ENCODE measurements around the gene PDSS2. TPM values are rescaled to one million over a fixed set of nuclear protein-coding genes. Genes with fewer than 3 reads are reported as not detected.
"Not testable (repeated sequence)": the region's sequence is repeated elsewhere in the genome, so short reads cannot be mapped to it uniquely, and the experiment has no call there.

PDSS2 gene
- total RNA-seq, 1 experiment from 2014 or later, result 12.1 TPM

- Mint-ChIP-seq H3K36me3 (ENCODE audit: insufficient read depth in 1 of 3, low read depth in 3 of 3) (no peaks in the 10 kb centered on the region; a peak in 1 of 7 replicates), H3K27ac (peak overlapping the region; percentile 92 to 98 (median 94)), H3K9me3 (no peaks in the 10 kb centered on the region), H3K4me3 (no peak overlapping the region), H3K27me3 (ENCODE audit: low read depth) (no peaks in the 10 kb centered on the region), H3K4me1 (peaks cover 36 to 42% of the 10 kb centered on the region in 2 experiments)
- TF ChIP-seq CTCF (conservative IDR thresholded peaks at IDR 0.05), result no peak
- H3K14ac ChIP-seq (ENCODE audit: insufficient read depth, low read length), result no peak overlapping the region
- H2BK120ac ChIP-seq (ENCODE audit: low read depth, low read length, poor library complexity, severe bottlenecking), result no peak overlapping the region
- H3K4me2 ChIP-seq (ENCODE audit: insufficient read depth, insufficient read length, low read length), result no peak overlapping the region
- no peaks in the 10 kb centered on the region for H3K79me2 ChIP-seq (ENCODE audit: insufficient read depth, low read length)
- H2BK15ac ChIP-seq (ENCODE audit: low read depth, low read length), result no peak overlapping the region
- H2AK5ac ChIP-seq (ENCODE audit: insufficient read length, low read length), result no peak overlapping the region
- WGBS (ENCODE audit: extremely low coverage, insufficient read length, low lambda C conversion rate), result no CpG with 5 or more reads among the region's 2 CpGs
- no peak overlapping the region for H2BK20ac ChIP-seq (ENCODE audit: low read depth, low read length, poor library complexity, severe bottlenecking)
- H2BK5ac ChIP-seq (ENCODE audit: insufficient read length, low read length), result no peak overlapping the region
- no peak overlapping the region for H3K9ac ChIP-seq (ENCODE audit: extremely low read depth, insufficient read length, low read length)
- H4K5ac ChIP-seq (ENCODE audit: insufficient read length, low read depth, low read length), result no peak overlapping the region
- H3K23me2 ChIP-seq (ENCODE audit: insufficient read length, low read depth, low read length, poor library complexity, severe bottlenecking), result peaks cover 7% of the 10 kb centered on the region
- H2AFZ ChIP-seq (ENCODE audit: low read length), result no peak overlapping the region
- peaks cover 3% of the 10 kb centered on the region; the same call in 1 of the 2 replicates for H3K4me1 ChIP-seq (ENCODE audit: insufficient read depth, low read length)
- H3K4ac ChIP-seq (ENCODE audit: low read depth, low read length), result no peak overlapping the region
- no peak overlapping the region for H4K91ac ChIP-seq (ENCODE audit: insufficient read length, low read depth, low read length)
- H3K56ac ChIP-seq (ENCODE audit: insufficient read length, low read depth, low read length), result no peak overlapping the region
- no peaks in the 10 kb centered on the region for H3K27me3 ChIP-seq (ENCODE audit: insufficient read depth, low read length)
- no peak overlapping the region for H2BK12ac ChIP-seq (ENCODE audit: insufficient read length, low read depth, low read length)
- H3K9me3 ChIP-seq (ENCODE audit: control insufficient read depth, low read depth, low read length), result no peaks in the 10 kb centered on the region
- DNase-seq, result no peak
- H4K8ac ChIP-seq (replicated peaks; ENCODE audit: insufficient read length, low read depth, low read length), result no peak overlapping the region
- no peak overlapping the region for H3T11ph ChIP-seq (ENCODE audit: low read length)
- H3K27ac ChIP-seq (ENCODE audit: insufficient read length, low read depth, low read length), result no peak overlapping the region
- no peak overlapping the region for H3K18ac ChIP-seq (ENCODE audit: insufficient read length, low read depth, low read length)
- H4K20me1 ChIP-seq (ENCODE audit: control insufficient read depth, insufficient read depth, insufficient read length), result no peaks in the 10 kb centered on the region
- H3K79me1 ChIP-seq (ENCODE audit: insufficient read depth, low read depth, low read length, poor library complexity, severe bottlenecking), result no peaks in the 10 kb centered on the region
- no peak overlapping the region for H3K23ac ChIP-seq (ENCODE audit: insufficient read length, low read depth, low read length)
Observed at GRCh38 chr6:107118976-107119375, 340.4 kb downstream of the PDSS2 start.

- not testable (repeated sequence) for H3K79me1 ChIP-seq (ENCODE audit: insufficient read depth, low read depth, low read length, poor library complexity, severe bottlenecking); H3K9me3 Mint-ChIP-seq; H3K36me3 Mint-ChIP-seq (ENCODE audit: insufficient read depth in 1 of 3, low read depth in 3 of 3); H3K27ac ChIP-seq (ENCODE audit: insufficient read length, low read depth, low read length); H3K18ac ChIP-seq (ENCODE audit: insufficient read length, low read depth, low read length); H2BK120ac ChIP-seq (ENCODE audit: low read depth, low read length, poor library complexity, severe bottlenecking); H4K8ac ChIP-seq (replicated peaks; ENCODE audit: insufficient read length, low read depth, low read length); H3K4me2 ChIP-seq (ENCODE audit: insufficient read depth, insufficient read length, low read length); H3K14ac ChIP-seq (ENCODE audit: insufficient read depth, low read length); H4K5ac ChIP-seq (ENCODE audit: insufficient read length, low read depth, low read length); H3K9ac ChIP-seq (ENCODE audit: extremely low read depth, insufficient read length, low read length); H3K56ac ChIP-seq (ENCODE audit: insufficient read length, low read depth, low read length); H3K27me3 Mint-ChIP-seq (ENCODE audit: low read depth); H2BK20ac ChIP-seq (ENCODE audit: low read depth, low read length, poor library complexity, severe bottlenecking); H2BK12ac ChIP-seq (ENCODE audit: insufficient read length, low read depth, low read length); H3K23me2 ChIP-seq (ENCODE audit: insufficient read length, low read depth, low read length, poor library complexity, severe bottlenecking); H3K79me2 ChIP-seq (ENCODE audit: insufficient read depth, low read length); H3K27me3 ChIP-seq (ENCODE audit: insufficient read depth, low read length); H4K91ac ChIP-seq (ENCODE audit: insufficient read length, low read depth, low read length); H2AFZ ChIP-seq (ENCODE audit: low read length); H3K4me1 ChIP-seq (ENCODE audit: insufficient read depth, low read length); DNase-seq; H2BK5ac ChIP-seq (ENCODE audit: insufficient read length, low read length); H3K9me3 ChIP-seq (ENCODE audit: control insufficient read depth, low read depth, low read length); H3K4ac ChIP-seq (ENCODE audit: low read depth, low read length); H2BK15ac ChIP-seq (ENCODE audit: low read depth, low read length); H2AK5ac ChIP-seq (ENCODE audit: insufficient read length, low read length); H3K23ac ChIP-seq (ENCODE audit: insufficient read length, low read depth, low read length); H3T11ph ChIP-seq (ENCODE audit: low read length); H4K20me1 ChIP-seq (ENCODE audit: control insufficient read depth, insufficient read depth, insufficient read length); H3K4me3 Mint-ChIP-seq
- no CpG with 5 or more reads among the region's 9 CpGs for WGBS (ENCODE audit: extremely low coverage, insufficient read length, low lambda C conversion rate)
- Mint-ChIP-seq H3K4me1 (peaks cover 39 to 45% of the 10 kb centered on the region in 2 experiments), H3K27ac (peak overlapping the region; percentile 92 to 98 (median 94))
Observed at GRCh38 chr6:107118540-107118939, 340.8 kb downstream of the PDSS2 start.
